NCI-H526 (cell line): ENCODE measurements around the gene APOBEC3F.
A peak's percentile ranks its signal among the peaks of the same experiment; 100 is the strongest.
"Not testable (repeated sequence)": the region's sequence is repeated elsewhere in the genome, so short reads cannot be mapped to it uniquely, and the experiment has no call there.

Experiments used
- DNase-seq, 2 experiments: peaks; one replicate each; lab custom pipeline; 2025; lab: John Stamatoyannopoulos, UW

Gene APOBEC3F

DNA sequence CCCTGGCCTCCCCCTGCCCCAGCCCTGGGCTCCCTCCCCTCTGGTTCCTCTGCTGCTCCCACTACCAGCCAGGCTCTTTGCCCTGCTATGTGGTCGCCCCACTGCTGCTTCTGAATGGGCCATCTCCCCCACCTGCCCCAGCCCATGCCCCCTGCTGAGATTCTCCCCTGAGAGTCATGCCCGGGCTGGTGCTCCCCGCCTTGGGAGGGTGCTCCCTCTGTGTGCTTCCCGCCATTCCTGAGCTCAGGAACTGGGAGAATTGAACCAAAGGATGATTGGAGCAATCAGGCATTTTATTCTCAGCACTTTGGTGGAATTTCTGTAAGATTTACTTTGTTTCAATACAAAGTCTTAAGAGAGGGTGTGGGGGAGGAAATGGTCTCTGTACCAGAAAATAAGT, 12.9 kb upstream of the APOBEC3F start:
- no peak for DNase-seq

GRCh38 chr22:39028281-39028680, 12.4 kb upstream of the APOBEC3F start:
- DNase-seq, result no peak

DNA sequence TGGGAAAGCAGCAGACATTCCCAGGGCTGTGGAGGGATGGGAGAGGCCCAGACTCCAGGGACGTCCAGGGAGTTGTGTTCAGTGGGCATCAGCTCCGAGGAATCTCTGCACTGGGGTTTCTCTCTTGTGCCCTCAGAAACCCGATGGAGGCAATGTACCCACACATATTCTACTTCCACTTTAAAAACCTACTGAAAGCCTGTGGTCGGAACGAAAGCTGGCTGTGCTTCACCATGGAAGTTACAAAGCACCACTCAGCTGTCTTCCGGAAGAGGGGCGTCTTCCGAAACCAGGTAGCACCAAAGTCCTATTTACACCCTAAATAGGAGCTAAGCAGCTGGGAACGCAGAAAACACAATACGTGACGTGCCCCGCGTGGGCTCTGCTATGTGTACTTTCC, 11.4 kb upstream of the APOBEC3F start:
- DNase-seq, result no peak

DNA sequence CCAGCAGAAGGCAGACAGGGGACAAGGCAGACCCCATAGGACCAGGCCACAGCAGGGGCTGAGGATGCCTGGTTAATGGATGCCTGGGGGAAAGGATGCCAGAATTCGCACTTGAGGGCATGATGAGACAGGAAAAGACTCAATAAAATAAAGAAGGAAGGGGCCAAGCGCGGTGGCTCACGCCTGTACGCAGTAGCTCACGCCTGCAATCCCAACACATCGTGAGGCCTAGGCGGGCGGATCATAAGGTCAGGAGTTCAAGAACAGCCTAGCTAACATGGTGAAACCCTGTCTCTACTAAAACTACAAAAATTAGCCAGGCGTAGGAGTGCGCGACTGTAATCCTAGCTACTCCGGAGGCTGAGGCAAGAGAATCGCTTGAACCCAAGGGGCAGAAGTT, 10.0 kb upstream of the APOBEC3F start:
- DNase-seq, result no peak

GRCh38 chr22:39031434-39032295, 9.0 kb upstream of the APOBEC3F start:
- not testable (repeated sequence) for DNase-seq

- DNase-seq, result not testable (repeated sequence)
Observed at GRCh38 chr22:39037071-39037470, 3.6 kb upstream of the APOBEC3F start.

- no peak for DNase-seq
Observed at GRCh38 chr22:39039306-39040126, 1.1 kb upstream of the APOBEC3F start.

DNA sequence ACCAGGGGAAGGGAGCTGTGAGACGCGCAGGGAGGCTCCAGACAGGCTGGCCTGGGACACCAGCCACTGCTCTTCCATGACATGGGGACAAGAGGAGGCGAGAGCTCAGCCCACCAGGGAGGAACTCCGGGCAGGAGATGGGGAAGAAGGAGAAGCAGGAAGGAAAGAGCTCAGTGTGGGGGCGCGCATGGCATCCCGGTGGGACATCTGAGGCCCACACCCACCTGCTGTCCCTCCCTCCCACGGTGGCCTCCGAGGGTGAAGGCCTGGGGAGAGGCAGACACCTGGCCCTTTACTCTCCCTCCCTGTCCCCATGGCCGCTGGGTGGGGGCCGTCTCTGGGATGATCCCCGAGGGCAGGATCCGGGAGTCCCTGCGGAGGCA, 518 bp upstream of the APOBEC3F start:
- DNase-seq, result not testable (repeated sequence)

- no peak for DNase-seq
Observed at GRCh38 chr22:39041908-39042307, 1.2 kb downstream of the APOBEC3F start.

- DNase-seq, result not testable (repeated sequence)
Observed at GRCh38 chr22:39043063-39043462, 2.4 kb downstream of the APOBEC3F start.

DNA sequence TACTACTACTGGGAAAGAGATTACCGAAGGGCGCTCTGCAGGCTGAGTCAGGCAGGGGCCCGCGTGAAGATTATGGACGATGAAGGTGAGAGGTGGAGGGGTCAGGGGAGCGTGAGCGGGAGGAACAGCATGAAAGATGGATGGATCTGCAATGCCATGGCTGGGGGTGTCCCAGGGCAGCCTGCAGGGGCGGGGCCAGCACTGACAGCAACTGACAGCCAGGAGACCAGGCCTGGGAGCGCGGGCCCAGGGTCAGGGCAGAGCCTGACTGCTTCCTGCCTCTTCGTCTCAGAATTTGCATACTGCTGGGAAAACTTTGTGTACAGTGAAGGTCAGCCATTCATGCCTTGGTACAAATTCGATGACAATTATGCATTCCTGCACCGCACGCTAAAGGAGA, 4.5 kb downstream of the APOBEC3F start:
- peak; percentile 21 to 73 for DNase-seq

- DNase-seq, result not testable (repeated sequence)
Observed at GRCh38 chr22:39049486-39049885, 8.8 kb downstream of the APOBEC3F start.

DNA sequence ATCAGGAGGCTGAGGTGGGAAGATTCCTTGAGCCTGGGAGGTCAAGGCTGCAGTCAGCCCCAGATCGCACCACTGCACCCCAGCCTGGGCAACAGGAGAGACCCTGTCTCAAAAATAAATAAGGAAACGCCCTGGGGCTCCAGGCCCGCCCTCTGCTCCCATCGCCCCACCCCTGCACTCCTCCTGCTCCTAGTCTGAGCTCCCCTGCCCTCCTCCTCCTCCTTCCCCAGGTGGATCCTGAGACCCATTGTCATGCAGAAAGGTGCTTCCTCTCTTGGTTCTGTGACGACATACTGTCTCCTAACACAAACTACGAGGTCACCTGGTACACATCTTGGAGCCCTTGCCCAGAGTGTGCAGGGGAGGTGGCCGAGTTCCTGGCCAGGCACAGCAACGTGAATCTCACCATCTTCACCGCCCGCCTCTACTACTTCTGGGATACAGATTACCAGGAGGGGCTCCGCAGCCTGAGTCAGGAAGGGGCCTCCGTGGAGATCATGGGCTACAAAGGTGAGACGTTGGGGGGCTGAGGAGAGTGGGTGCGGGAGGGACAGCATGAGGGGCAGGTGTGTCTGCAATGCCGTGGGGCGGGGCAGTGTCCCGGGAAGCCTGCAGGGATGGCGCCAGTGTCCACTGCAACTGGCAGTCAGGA, 11.3 kb downstream of the APOBEC3F start:
- not testable (repeated sequence) for DNase-seq

DNA sequence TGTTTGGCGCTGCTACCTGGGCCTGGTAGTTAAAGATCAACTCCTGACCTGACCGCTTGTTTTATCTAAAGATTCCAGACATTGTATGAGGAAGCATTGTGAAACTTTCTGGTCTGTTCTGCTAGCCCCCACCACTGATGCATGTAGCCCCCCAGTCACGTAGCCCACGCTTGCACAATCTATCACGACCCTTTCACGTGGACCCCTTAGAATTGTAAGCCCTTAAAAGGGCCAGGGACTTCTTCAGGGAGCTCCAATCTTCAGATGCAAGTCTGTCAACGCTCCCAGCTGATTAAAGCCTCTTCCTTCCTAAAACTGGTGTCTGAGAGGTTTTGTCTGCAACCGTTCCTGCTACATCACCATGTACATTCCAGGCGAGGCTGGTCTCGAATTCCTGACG, 15.0 kb downstream of the APOBEC3F start:
- DNase-seq, result no peak

DNA sequence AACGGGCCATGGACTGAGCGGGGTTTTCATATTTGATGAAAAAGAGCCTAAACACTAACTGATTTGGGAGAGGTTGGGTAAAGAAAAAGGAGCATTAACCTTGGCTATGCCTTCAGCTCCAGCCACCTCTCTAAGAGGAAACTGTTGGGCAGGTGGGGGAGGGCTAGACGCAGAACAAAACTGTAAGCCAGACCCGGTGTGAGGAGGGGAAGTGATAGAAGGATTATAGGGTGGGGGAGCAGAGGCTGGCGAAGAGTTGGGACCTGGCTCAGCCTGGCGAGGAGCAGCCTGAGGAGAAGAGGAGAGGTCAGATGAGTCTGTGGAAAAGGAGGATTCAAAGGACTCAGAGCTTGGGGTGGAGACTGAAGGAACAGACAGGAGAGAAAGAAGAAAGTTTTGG, 20.6 kb downstream of the APOBEC3F start:
- DNase-seq, result not testable (repeated sequence)

GRCh38 chr22:39061951-39062350, 21.3 kb downstream of the APOBEC3F start:
- DNase-seq, result not testable (repeated sequence)

- DNase-seq, result not testable (repeated sequence)
Observed at GRCh38 chr22:39063904-39064303, 23.2 kb downstream of the APOBEC3F start.

GRCh38 chr22:39066442-39067276, 26.0 kb downstream of the APOBEC3F start:
- DNase-seq, result not testable (repeated sequence)

DNA sequence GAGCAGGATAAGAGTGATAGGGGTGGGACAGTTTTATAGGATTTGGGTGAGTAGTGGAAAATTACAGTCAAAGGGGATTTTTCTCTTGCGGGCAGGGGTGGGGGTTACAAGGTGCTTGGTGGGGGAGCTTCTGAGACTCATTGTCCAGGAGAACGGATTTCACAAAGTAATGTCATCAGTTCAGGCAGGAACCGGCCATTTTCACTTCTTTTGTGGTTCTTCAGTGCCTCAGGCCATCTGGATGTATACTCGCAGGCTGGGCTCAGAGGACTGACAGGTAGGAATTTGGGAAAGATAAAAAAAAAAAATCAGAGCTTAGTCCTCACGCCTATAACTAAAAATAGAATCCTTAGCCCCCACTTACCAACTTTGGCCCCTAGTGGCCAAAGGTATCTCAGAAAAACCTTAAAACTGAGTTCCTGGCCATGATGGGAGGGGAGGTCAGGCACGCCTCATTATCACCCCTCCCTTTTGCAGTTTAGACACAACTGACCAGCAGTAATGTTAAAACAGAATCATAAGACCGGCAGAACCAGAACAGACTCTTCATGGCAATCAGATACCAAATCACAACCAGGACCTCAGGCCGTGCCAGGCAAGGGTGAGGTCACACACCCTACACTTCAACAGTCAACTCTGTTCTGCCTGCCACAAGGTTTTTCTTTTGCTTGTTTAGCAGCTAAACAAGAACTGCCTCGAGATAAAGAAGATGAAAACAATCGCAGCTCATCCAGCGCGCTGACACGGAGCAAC, 27.5 kb downstream of the APOBEC3F start:
- DNase-seq, result no peak

- DNase-seq, result no peak
Observed at GRCh38 chr22:39070186-39070585, 29.5 kb downstream of the APOBEC3F start.

- not testable (repeated sequence) for DNase-seq
Observed at GRCh38 chr22:39072581-39072981, 31.9 kb downstream of the APOBEC3F start.
